Hepatocyte (in vitro differentiated cells): Measurements from ENCODE around the gene TENM4.

ENCODE experiments used
- CTCF ChIP-seq: fragments of 200-600 bp; sonication (generic); IDR thresholded peaks from 2 replicates; pipeline ENCODE4 v1.5.1; 2016; ENCODE audit warnings: antibody characterized with exemption, mild to moderate bottlenecking; ENCODE audit not compliant: poor library complexity
- EZH2 ChIP-seq: fragments of 200-600 bp; sonication (generic); IDR thresholded peaks from 2 replicates; pipeline ENCODE4 v1.6.1; 2016; ENCODE audit warnings: antibody characterized with exemption, mild to moderate bottlenecking, borderline replicate concordance
- EZH2phosphoT487 ChIP-seq: fragments of 200-600 bp; sonication (generic); IDR thresholded peaks from one replicate; pipeline ENCODE4 v1.6.1; 2018; ENCODE audit warnings: antibody characterized with exemption, mild to moderate bottlenecking, low read depth, moderate library complexity; ENCODE audit not compliant: unreplicated experiment, severe bottlenecking

- TF ChIP-seq CTCF = no peak
- no peak for TF ChIP-seq EZH2
- TF ChIP-seq EZH2phosphoT487 = no peak
Measured at GRCh38 chr11:78768971-78769370, 671.9 kb downstream of the TENM4 start.
